SK-N-SH (cell line): ENCODE results near the gene LRIT2.

Experiments
- EP300 ChIP-seq, 2 experiments: IDR thresholded peaks; 2 replicates each; pipeline versions ENCODE4 v1.4.0 to v1.6.1; 2012; ENCODE audit warnings: borderline replicate concordance in 1 of 2, low read depth in 1 of 2, low read length in 1 of 2
- EZH2phosphoT487 ChIP-seq: fragments of 200-600 bp; sonication (generic); IDR thresholded peaks from 2 replicates; pipeline ENCODE4 v1.6.1; 2017; ENCODE audit warnings: low read depth, mixed run types, mild to moderate bottlenecking, antibody characterized with exemption, moderate library complexity, borderline replicate concordance
- FOSL2 ChIP-seq: IDR thresholded peaks from 2 replicates; pipeline ENCODE4 v1.4.0; 2012; ENCODE audit warnings: low read depth, mild to moderate bottlenecking, moderate library complexity, borderline replicate concordance
- MEF2A ChIP-seq: IDR thresholded peaks from 2 replicates; pipeline ENCODE4 v1.4.0; 2012; ENCODE audit warnings: low read depth, borderline replicate concordance
- MXI1 ChIP-seq: IDR thresholded peaks from 2 replicates; pipeline ENCODE4 v1.6.1; 2012; ENCODE audit warnings: mild to moderate bottlenecking, low read depth, low read length, improper control_type of control experiment
- RAD21 ChIP-seq: IDR thresholded peaks from 2 replicates; pipeline ENCODE4 v1.6.1; 2012; ENCODE audit warnings: mild to moderate bottlenecking, low read length
- RCOR1 ChIP-seq: fragments of 150-350 bp; IDR thresholded peaks from 2 replicates; pipeline ENCODE4 v1.6.1; 2017; ENCODE audit warnings: antibody characterized with exemption, low read length
- TF ChIP-seq, protein P1 (sequence below): fragments of 200-600 bp; sonication (generic); IDR thresholded peaks from 2 replicates; pipeline ENCODE4 v1.6.1; 2017; ENCODE audit warnings: antibody characterized with exemption, mild to moderate bottlenecking, moderate library complexity
- TF ChIP-seq, protein P2 (sequence below): fragments of 150-350 bp; IDR thresholded peaks from 2 replicates; pipeline ENCODE4 v1.6.1; 2017; ENCODE audit warnings: antibody characterized with exemption, low read length, low read depth, borderline replicate concordance
- TF ChIP-seq, protein P3 (sequence below): IDR thresholded peaks from 2 replicates; pipeline ENCODE4 v1.6.1; 2012; ENCODE audit warnings: mild to moderate bottlenecking, low read depth, low read length, moderate library complexity
- TF ChIP-seq, protein P4 (sequence below): IDR thresholded peaks from 2 replicates; pipeline ENCODE4 v1.4.0; 2012; ENCODE audit warnings: low read depth, borderline replicate concordance

DNA sequence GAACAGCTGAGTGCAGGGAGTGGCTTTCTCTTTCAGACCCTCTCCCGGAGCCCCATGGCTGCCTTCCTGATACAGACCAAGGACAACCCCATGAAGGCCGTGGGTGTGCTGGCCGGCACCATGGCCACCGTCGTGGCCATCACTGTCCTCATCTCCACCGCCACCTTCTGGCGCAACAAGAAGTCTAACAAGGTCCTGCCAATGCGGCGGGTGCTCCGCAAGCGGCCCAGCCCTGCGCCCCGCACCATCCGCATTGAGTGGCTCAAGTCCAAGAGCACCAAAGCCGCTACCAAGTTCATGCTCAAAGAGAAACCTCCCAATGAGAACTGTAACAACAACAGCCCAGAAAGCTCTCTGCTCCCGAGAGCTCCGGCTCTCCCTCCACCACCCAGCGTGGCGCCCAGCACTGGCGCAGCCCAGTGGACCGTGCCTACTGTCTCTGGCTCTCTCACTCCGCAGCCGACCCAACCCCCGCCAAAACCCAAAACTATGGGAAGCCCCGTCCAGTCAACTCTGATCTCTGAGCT lies 11.2 kb downstream of the LRIT2 start:
- TF ChIP-seq FOSL2 (no peak), EZH2phosphoT487 (no peak), MXI1 (no peak), RCOR1 (no peak), MEF2A (no peak), EP300 (IDR thresholded peaks at IDR 0.05; ENCODE audit: borderline replicate concordance in 1 of 2, low read depth in 1 of 2, low read length in 1 of 2) (no peak), RAD21 (no peak)
- TF ChIP-seq, protein P1, sequence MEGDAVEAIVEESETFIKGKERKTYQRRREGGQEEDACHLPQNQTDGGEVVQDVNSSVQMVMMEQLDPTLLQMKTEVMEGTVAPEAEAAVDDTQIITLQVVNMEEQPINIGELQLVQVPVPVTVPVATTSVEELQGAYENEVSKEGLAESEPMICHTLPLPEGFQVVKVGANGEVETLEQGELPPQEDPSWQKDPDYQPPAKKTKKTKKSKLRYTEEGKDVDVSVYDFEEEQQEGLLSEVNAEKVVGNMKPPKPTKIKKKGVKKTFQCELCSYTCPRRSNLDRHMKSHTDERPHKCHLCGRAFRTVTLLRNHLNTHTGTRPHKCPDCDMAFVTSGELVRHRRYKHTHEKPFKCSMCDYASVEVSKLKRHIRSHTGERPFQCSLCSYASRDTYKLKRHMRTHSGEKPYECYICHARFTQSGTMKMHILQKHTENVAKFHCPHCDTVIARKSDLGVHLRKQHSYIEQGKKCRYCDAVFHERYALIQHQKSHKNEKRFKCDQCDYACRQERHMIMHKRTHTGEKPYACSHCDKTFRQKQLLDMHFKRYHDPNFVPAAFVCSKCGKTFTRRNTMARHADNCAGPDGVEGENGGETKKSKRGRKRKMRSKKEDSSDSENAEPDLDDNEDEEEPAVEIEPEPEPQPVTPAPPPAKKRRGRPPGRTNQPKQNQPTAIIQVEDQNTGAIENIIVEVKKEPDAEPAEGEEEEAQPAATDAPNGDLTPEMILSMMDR = no peak
- TF ChIP-seq, protein P2, sequence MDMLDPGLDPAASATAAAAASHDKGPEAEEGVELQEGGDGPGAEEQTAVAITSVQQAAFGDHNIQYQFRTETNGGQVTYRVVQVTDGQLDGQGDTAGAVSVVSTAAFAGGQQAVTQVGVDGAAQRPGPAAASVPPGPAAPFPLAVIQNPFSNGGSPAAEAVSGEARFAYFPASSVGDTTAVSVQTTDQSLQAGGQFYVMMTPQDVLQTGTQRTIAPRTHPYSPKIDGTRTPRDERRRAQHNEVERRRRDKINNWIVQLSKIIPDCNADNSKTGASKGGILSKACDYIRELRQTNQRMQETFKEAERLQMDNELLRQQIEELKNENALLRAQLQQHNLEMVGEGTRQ = no peak
- TF ChIP-seq, protein P3, sequence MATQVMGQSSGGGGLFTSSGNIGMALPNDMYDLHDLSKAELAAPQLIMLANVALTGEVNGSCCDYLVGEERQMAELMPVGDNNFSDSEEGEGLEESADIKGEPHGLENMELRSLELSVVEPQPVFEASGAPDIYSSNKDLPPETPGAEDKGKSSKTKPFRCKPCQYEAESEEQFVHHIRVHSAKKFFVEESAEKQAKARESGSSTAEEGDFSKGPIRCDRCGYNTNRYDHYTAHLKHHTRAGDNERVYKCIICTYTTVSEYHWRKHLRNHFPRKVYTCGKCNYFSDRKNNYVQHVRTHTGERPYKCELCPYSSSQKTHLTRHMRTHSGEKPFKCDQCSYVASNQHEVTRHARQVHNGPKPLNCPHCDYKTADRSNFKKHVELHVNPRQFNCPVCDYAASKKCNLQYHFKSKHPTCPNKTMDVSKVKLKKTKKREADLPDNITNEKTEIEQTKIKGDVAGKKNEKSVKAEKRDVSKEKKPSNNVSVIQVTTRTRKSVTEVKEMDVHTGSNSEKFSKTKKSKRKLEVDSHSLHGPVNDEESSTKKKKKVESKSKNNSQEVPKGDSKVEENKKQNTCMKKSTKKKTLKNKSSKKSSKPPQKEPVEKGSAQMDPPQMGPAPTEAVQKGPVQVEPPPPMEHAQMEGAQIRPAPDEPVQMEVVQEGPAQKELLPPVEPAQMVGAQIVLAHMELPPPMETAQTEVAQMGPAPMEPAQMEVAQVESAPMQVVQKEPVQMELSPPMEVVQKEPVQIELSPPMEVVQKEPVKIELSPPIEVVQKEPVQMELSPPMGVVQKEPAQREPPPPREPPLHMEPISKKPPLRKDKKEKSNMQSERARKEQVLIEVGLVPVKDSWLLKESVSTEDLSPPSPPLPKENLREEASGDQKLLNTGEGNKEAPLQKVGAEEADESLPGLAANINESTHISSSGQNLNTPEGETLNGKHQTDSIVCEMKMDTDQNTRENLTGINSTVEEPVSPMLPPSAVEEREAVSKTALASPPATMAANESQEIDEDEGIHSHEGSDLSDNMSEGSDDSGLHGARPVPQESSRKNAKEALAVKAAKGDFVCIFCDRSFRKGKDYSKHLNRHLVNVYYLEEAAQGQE = no peak
- TF ChIP-seq, protein P4, sequence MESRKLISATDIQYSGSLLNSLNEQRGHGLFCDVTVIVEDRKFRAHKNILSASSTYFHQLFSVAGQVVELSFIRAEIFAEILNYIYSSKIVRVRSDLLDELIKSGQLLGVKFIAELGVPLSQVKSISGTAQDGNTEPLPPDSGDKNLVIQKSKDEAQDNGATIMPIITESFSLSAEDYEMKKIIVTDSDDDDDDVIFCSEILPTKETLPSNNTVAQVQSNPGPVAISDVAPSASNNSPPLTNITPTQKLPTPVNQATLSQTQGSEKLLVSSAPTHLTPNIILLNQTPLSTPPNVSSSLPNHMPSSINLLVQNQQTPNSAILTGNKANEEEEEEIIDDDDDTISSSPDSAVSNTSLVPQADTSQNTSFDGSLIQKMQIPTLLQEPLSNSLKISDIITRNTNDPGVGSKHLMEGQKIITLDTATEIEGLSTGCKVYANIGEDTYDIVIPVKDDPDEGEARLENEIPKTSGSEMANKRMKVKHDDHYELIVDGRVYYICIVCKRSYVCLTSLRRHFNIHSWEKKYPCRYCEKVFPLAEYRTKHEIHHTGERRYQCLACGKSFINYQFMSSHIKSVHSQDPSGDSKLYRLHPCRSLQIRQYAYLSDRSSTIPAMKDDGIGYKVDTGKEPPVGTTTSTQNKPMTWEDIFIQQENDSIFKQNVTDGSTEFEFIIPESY = no peak
